Measurements from ENCODE around the gene DYNC1I1.
A peak's percentile ranks its signal among the peaks of the same experiment; 100 is the strongest.
"Not testable (repeated sequence)": the region's sequence is repeated elsewhere in the genome, so short reads cannot be mapped to it uniquely, and the experiment has no call there.

DYNC1I1 gene

DNA sequence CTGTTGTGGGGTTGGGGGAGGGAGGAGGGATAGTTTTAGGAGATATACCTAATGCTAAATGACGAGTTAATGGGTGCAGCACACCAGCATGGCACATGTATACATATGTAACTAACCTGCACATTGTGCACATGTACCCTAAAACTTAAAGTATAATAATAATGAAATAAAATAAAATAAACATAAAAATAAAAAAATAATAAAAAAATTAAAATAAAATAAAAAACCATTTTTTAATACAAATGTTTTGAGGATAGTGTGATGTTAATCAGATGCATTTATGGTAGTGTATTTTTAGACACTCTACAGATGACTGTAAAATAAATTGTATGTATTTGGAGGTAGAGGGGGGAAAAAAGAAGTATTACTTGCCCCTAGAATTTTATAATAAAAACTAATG is 172.5 kb downstream of the DYNC1I1 start:
- WGBS (ENCODE audit: extremely low coverage, insufficient coverage, insufficient read length): no CpG with 5 or more reads among the region's 1 CpG

DNA sequence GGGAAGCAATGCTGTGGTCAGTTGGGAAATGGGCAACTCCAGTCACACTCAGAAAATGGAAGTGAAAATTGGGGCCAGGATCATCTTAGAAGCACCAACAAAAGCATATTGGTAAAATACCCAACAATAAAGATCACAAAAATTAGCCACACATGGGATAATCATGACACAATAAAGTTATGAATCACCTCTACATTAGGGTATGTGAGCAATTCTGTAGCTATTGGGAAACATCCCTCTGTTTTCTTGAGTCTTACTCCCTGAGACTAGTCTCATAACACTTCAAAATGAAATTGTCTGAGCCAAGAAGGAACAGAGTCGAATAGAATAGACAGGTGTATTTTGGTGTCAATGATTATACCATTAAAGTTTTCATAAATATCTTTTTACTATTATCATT is 178.3 kb downstream of the DYNC1I1 start:
- no peak overlapping the region for H4K12ac ChIP-seq (ENCODE audit: low read depth, low read length)
- H2BK12ac ChIP-seq (ENCODE audit: low read length): no peak overlapping the region
- H3K23ac ChIP-seq (ENCODE audit: low read length): no peak overlapping the region
- DNase-seq: peak in 1 of 2 donors; percentile 37
- no peak overlapping the region for H3K14ac ChIP-seq (ENCODE audit: low read length)
- no CpG with 5 or more reads among the region's 1 CpG for WGBS (ENCODE audit: extremely low coverage, insufficient coverage, insufficient read length)
- no peak overlapping the region for H3K4ac ChIP-seq (ENCODE audit: low read depth, low read length)
- H4K8ac ChIP-seq (ENCODE audit: low read depth, low read length): no peak overlapping the region
- no peak overlapping the region for H4K91ac ChIP-seq (ENCODE audit: low read depth, low read length)
- H3K9ac ChIP-seq (ENCODE audit: low read length): no peak overlapping the region
- H3K4me1 ChIP-seq (ENCODE audit: control insufficient read depth in 1 of 2, insufficient read depth in 2 of 2, low read length in 2 of 2): no peaks in the 10 kb centered on the region
- H3K4me2 ChIP-seq (ENCODE audit: low read length): no peak overlapping the region
- no peak overlapping the region for H2AK5ac ChIP-seq (ENCODE audit: low read length)
- no peaks in the 10 kb centered on the region for H3K27me3 ChIP-seq (ENCODE audit: insufficient read depth, low read length)
- H3K79me2 ChIP-seq (ENCODE audit: control insufficient read depth, insufficient read depth, low read length, poor library complexity): no peaks in the 10 kb centered on the region
- H3K18ac ChIP-seq (ENCODE audit: low read length): no peak overlapping the region
- H2BK120ac ChIP-seq (ENCODE audit: insufficient read depth, low read length, poor library complexity): no peak overlapping the region
- no peak overlapping the region for H2BK5ac ChIP-seq (ENCODE audit: low read depth, low read length, poor library complexity)
- no peak overlapping the region for H3K4me3 ChIP-seq (ENCODE audit: low read depth, low read length)
- no peak overlapping the region for H3K27ac ChIP-seq (ENCODE audit: low read depth, low read length)
- H3K9me3 ChIP-seq (ENCODE audit: insufficient read depth, low read depth, low read length): no peaks in the 10 kb centered on the region
- no peaks in the 10 kb centered on the region for H3K36me3 ChIP-seq (ENCODE audit: control insufficient read depth in 1 of 2, insufficient read depth in 2 of 2, low read length in 2 of 2)
- H2AFZ ChIP-seq (ENCODE audit: insufficient read depth, low read length, poor library complexity): no peak overlapping the region
- H3K79me1 ChIP-seq (ENCODE audit: low read length): no peaks in the 10 kb centered on the region

More for the DNA sequence above, 172.5 kb downstream of the DYNC1I1 start:
- not testable (repeated sequence) for H3K27ac ChIP-seq (ENCODE audit: low read depth, low read length); H3K79me1 ChIP-seq (ENCODE audit: low read length); H3K4me2 ChIP-seq (ENCODE audit: low read length); H2AK5ac ChIP-seq (ENCODE audit: low read length); H3K36me3 ChIP-seq (ENCODE audit: control insufficient read depth in 1 of 2, insufficient read depth in 2 of 2, low read length in 2 of 2); H2BK5ac ChIP-seq (ENCODE audit: low read depth, low read length, poor library complexity); DNase-seq; H3K9me3 ChIP-seq (ENCODE audit: insufficient read depth, low read depth, low read length); H2BK12ac ChIP-seq (ENCODE audit: low read length); H3K18ac ChIP-seq (ENCODE audit: low read length); H3K4me1 ChIP-seq (ENCODE audit: control insufficient read depth in 1 of 2, insufficient read depth in 2 of 2, low read length in 2 of 2); H3K14ac ChIP-seq (ENCODE audit: low read length); H3K4ac ChIP-seq (ENCODE audit: low read depth, low read length); H3K9ac ChIP-seq (ENCODE audit: low read length); H2BK120ac ChIP-seq (ENCODE audit: insufficient read depth, low read length, poor library complexity); H3K23ac ChIP-seq (ENCODE audit: low read length); H2AFZ ChIP-seq (ENCODE audit: insufficient read depth, low read length, poor library complexity); H4K12ac ChIP-seq (ENCODE audit: low read depth, low read length); H3K79me2 ChIP-seq (ENCODE audit: control insufficient read depth, insufficient read depth, low read length, poor library complexity); H4K91ac ChIP-seq (ENCODE audit: low read depth, low read length); H3K4me3 ChIP-seq (ENCODE audit: low read depth, low read length); H3K27me3 ChIP-seq (ENCODE audit: insufficient read depth, low read length); H4K8ac ChIP-seq (ENCODE audit: low read depth, low read length)

DNA sequence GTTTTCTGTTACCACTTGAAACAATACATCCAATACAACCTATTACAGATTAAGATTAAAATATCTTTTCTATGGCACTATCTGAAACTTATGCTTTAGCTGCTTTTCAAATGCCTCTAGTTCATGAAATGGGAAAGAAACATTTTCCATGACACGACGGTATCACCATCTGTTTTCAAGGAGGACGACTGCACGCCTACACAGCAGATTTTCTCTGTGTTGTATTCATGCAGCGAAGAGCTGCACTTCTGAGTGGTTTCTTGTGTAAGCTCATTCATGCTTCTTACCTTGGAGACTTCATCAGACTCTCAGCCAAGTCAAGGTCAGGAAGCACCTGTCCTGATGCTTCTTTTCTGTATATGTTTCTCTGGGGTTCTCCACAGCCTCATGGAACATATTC is 179.2 kb downstream of the DYNC1I1 start:
- no peak overlapping the region for H3K14ac ChIP-seq (ENCODE audit: low read length)
- H2BK120ac ChIP-seq (ENCODE audit: insufficient read depth, low read length, poor library complexity): no peak overlapping the region
- H3K4me1 ChIP-seq (ENCODE audit: control insufficient read depth in 1 of 2, insufficient read depth in 2 of 2, low read length in 2 of 2): no peaks in the 10 kb centered on the region
- H4K12ac ChIP-seq (ENCODE audit: low read depth, low read length): no peak overlapping the region
- DNase-seq: no peak
- H3K23ac ChIP-seq (ENCODE audit: low read length): no peak overlapping the region
- H3K4me3 ChIP-seq (ENCODE audit: low read depth, low read length): no peak overlapping the region
- no CpG with 5 or more reads among the region's 5 CpGs for WGBS (ENCODE audit: extremely low coverage, insufficient coverage, insufficient read length)
- no peak overlapping the region for H2AK5ac ChIP-seq (ENCODE audit: low read length)
- no peaks in the 10 kb centered on the region for H3K79me1 ChIP-seq (ENCODE audit: low read length)
- H3K18ac ChIP-seq (ENCODE audit: low read length): no peak overlapping the region
- H3K27me3 ChIP-seq (ENCODE audit: insufficient read depth, low read length): no peaks in the 10 kb centered on the region
- no peak overlapping the region for H4K91ac ChIP-seq (ENCODE audit: low read depth, low read length)
- no peak overlapping the region for H3K9ac ChIP-seq (ENCODE audit: low read length)
- H3K9me3 ChIP-seq (ENCODE audit: insufficient read depth, low read depth, low read length): no peaks in the 10 kb centered on the region
- no peak overlapping the region for H4K8ac ChIP-seq (ENCODE audit: low read depth, low read length)
- no peaks in the 10 kb centered on the region for H3K79me2 ChIP-seq (ENCODE audit: control insufficient read depth, insufficient read depth, low read length, poor library complexity)
- no peak overlapping the region for H3K4me2 ChIP-seq (ENCODE audit: low read length)
- no peak overlapping the region for H3K4ac ChIP-seq (ENCODE audit: low read depth, low read length)
- H2AFZ ChIP-seq (ENCODE audit: insufficient read depth, low read length, poor library complexity): no peak overlapping the region
- H2BK5ac ChIP-seq (ENCODE audit: low read depth, low read length, poor library complexity): no peak overlapping the region
- no peak overlapping the region for H2BK12ac ChIP-seq (ENCODE audit: low read length)
- no peaks in the 10 kb centered on the region for H3K36me3 ChIP-seq (ENCODE audit: control insufficient read depth in 1 of 2, insufficient read depth in 2 of 2, low read length in 2 of 2)
- H3K27ac ChIP-seq (ENCODE audit: low read depth, low read length): no peak overlapping the region

DNA sequence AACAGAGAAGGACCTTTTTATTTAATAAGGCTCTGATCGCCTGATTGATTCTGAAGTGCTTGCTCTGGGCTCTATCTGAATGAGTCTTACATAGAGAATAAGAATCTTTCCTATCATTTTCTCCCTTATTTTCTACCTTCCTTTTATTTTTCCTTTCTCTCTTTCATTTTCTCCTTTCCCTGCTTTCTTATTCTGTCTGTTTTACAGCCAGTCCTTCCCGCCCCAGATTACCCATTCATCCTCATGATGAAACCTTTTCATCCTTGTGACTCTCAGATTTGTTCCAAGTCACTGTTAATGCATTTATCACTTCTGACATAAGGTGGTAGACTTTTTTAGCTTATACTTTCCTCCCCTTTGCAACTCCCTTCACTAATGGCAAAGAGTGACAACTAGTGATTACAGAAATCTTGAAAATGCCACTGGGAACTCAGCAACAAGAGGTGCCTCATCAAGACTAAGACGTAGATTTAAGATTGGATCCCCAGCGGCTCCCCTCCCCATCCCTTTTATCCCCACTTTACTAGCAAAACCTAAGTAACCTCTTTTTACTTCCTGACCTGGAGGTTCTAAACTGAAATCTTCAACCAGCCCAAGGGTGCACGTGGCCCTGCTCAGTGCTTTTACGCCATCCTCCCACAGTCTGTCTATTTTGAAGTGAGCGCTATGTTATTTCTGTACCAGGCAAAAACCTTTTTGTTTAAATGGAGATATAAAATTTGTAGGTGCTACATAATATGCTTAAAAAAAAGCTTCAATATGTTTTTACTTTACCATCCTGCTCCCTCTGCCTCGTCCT is 179.8 kb downstream of the DYNC1I1 start:
- Histone ChIP-seq H2AK5ac (ENCODE audit: low read length) (no peak overlapping the region), H2BK5ac (ENCODE audit: low read depth, low read length, poor library complexity) (no peak overlapping the region), H3K4me3 (ENCODE audit: low read depth, low read length) (no peak overlapping the region), H2BK12ac (ENCODE audit: low read length) (no peak overlapping the region), H2BK120ac (ENCODE audit: insufficient read depth, low read length, poor library complexity) (no peak overlapping the region), H3K23ac (ENCODE audit: low read length) (no peak overlapping the region), H3K4ac (ENCODE audit: low read depth, low read length) (no peak overlapping the region), H3K27me3 (ENCODE audit: insufficient read depth, low read length) (no peaks in the 10 kb centered on the region), H3K14ac (ENCODE audit: low read length) (no peak overlapping the region), H4K12ac (ENCODE audit: low read depth, low read length) (no peak overlapping the region), H3K27ac (ENCODE audit: low read depth, low read length) (no peak overlapping the region), H2AFZ (ENCODE audit: insufficient read depth, low read length, poor library complexity) (no peak overlapping the region), H3K18ac (ENCODE audit: low read length) (no peak overlapping the region), H3K4me1 (ENCODE audit: control insufficient read depth in 1 of 2, insufficient read depth in 2 of 2, low read length in 2 of 2) (no peaks in the 10 kb centered on the region), H3K36me3 (ENCODE audit: control insufficient read depth in 1 of 2, insufficient read depth in 2 of 2, low read length in 2 of 2) (no peaks in the 10 kb centered on the region), H3K79me2 (ENCODE audit: control insufficient read depth, insufficient read depth, low read length, poor library complexity) (no peaks in the 10 kb centered on the region), H3K79me1 (ENCODE audit: low read length) (no peaks in the 10 kb centered on the region), H3K9me3 (ENCODE audit: insufficient read depth, low read depth, low read length) (no peaks in the 10 kb centered on the region), H4K91ac (ENCODE audit: low read depth, low read length) (no peak overlapping the region), H3K9ac (ENCODE audit: low read length) (no peak overlapping the region), H3K4me2 (ENCODE audit: low read length) (no peak overlapping the region), H4K8ac (ENCODE audit: low read depth, low read length) (no peak overlapping the region)
- WGBS (ENCODE audit: extremely low coverage, insufficient coverage, insufficient read length): no CpG with 5 or more reads among the region's 8 CpGs
- DNase-seq: no peak

All from trophoblast cell (in vitro differentiated cells and primary cell).